HCT116 (cell line): ENCODE data around the gene PLAC8. TPM values are rescaled to one million over a fixed set of nuclear protein-coding genes. Genes with fewer than 3 reads are reported as not detected.

ENCODE experiments used
- ATAC-seq: fragments of 200-7000 bp; cut with Tn5 transposase; 2 replicates; pipeline ENCODE4 v1.9.1; 2020; ENCODE audit warnings: mild to moderate bottlenecking, moderate library complexity
- BruUV-seq: library from RNA; stranded (reverse); fragments of 400-500 nt; replicated peaks from 2 replicates; lab custom pipeline; 2021; lab: Mats Ljungman, UMichigan
- CTCF ChIA-PET: fragments of 300-600 bp; sonication (Branson Sonifier 250); formaldehyde crosslinking; loops from one replicate; lab custom pipeline; 2021; ENCODE audit warnings: antibody characterized with exemption; lab: Charles Lee
- POLR2A ChIA-PET: fragments of 300-600, 350-600 bp; sonication (Branson Sonifier 250); formaldehyde crosslinking; loops from one replicate; lab custom pipeline; 2021; ENCODE audit warnings: antibody characterized with exemption; lab: Charles Lee
- RAD21 ChIA-PET, 2 experiments: fragments of 300-600 bp; sonication (Branson Sonifier 250); formaldehyde crosslinking; loops; one replicate each; lab custom pipeline; 2023; ENCODE audit warnings: low total read pairs in 2 of 2; ENCODE audit not compliant: uncharacterized antibody in 2 of 2, unreplicated experiment in 2 of 2, low non-redundant PET in 1 of 2; lab: Charles Lee
- DNase-seq: peaks from one replicate; pipeline ENCODE4 v3.0.0-alpha.2; 2010; ENCODE audit warnings: low read depth, low spot score
- H2AFZ ChIP-seq: fragments of 200-600 bp; shearing (Covaris generic), sonication (generic); 2 replicates; pipeline ENCODE4 v1.6.1; 2017; ENCODE audit warnings: low read depth, mixed run types, mixed read lengths, antibody characterized with exemption, low read length; ENCODE audit not compliant: poor library complexity, severe bottlenecking
- H3K27ac ChIP-seq: 2 replicates; pipeline ENCODE4 v1.5.1; 2012; ENCODE audit warnings: low read depth, low read length
- H3K27me3 ChIP-seq: fragments of 200-600 bp; sonication (generic); 2 replicates; pipeline ENCODE4 v1.6.1; 2016; ENCODE audit warnings: mixed run types, low read length, mixed read lengths; ENCODE audit not compliant: insufficient read depth
- H3K36me3 ChIP-seq, 2 experiments: fragments of 200-500 bp in 1 of 2; fragments of 200-600 bp in 1 of 2; sonication (Bioruptor generic) in 1 of 2; sonication (generic) in 1 of 2; 2 replicates each; pipeline versions ENCODE4 v1.5.1 to v1.6.1; 2014 to 2016; ENCODE audit warnings: low read length in 2 of 2, inconsistent platforms in 1 of 2, mixed read lengths in 1 of 2, mixed run types in 1 of 2; ENCODE audit not compliant: insufficient read depth in 2 of 2, control insufficient read depth in 1 of 2
- H3K4me1 ChIP-seq, 2 experiments: fragments of 200-600 bp in 1 of 2; sonication (generic) in 1 of 2; 2 replicates each; pipeline versions ENCODE4 v1.5.1 to v1.6.1; 2012 to 2017; ENCODE audit warnings: low read length in 2 of 2, inconsistent platforms in 1 of 2, mild to moderate bottlenecking in 1 of 2, mixed read lengths in 1 of 2, mixed run types in 1 of 2, moderate library complexity in 1 of 2; ENCODE audit not compliant: insufficient read depth in 2 of 2, control insufficient read depth in 1 of 2
- H3K4me2 ChIP-seq: fragments of 200-600 bp; sonication (generic); 2 replicates; pipeline ENCODE4 v1.6.1; 2017; ENCODE audit warnings: mixed run types, low read length, mixed read lengths
- H3K4me3 ChIP-seq, 2 experiments: fragments of 200-600 bp in 1 of 2; sonication (generic) in 1 of 2; replicated peaks in 1 of 2; 2 replicates each; pipeline ENCODE4 v1.5.1; 2011 to 2016; ENCODE audit warnings: low read length in 2 of 2, control low read depth in 1 of 2, low read depth in 1 of 2, mild to moderate bottlenecking in 1 of 2, mixed read lengths in 1 of 2, mixed run types in 1 of 2
- H3K79me2 ChIP-seq: fragments of 200-600 bp; sonication (generic); 2 replicates; pipeline ENCODE4 v1.6.1; 2017; ENCODE audit warnings: mild to moderate bottlenecking, mixed run types, low read length, moderate library complexity, mixed read lengths; ENCODE audit not compliant: insufficient read depth
- H3K9ac ChIP-seq: fragments of 200-600 bp; sonication (generic); 2 replicates; pipeline ENCODE4 v1.6.1; 2016; ENCODE audit warnings: low read length, mixed read lengths
- H3K9me2 ChIP-seq: fragments of 200-600 bp; sonication (generic), shearing (Covaris generic); 2 replicates; pipeline ENCODE4 v1.6.1; 2017; ENCODE audit warnings: mixed run types, mild to moderate bottlenecking, moderate library complexity; ENCODE audit not compliant: insufficient read depth
- H3K9me3 ChIP-seq, 2 experiments: fragments of 200-500 bp in 1 of 2; fragments of 200-600 bp in 1 of 2; sonication (Bioruptor generic) in 1 of 2; sonication (generic) in 1 of 2; 2 replicates each; pipeline ENCODE4 v1.6.1; 2014 to 2017; ENCODE audit warnings: low read length in 2 of 2, mixed read lengths in 2 of 2, inconsistent platforms in 1 of 2, low read depth in 1 of 2, mild to moderate bottlenecking in 1 of 2, mixed run types in 1 of 2, moderate library complexity in 1 of 2; ENCODE audit not compliant: control insufficient read depth in 1 of 2, insufficient read depth in 1 of 2
- H4K20me1 ChIP-seq: fragments of 200-600 bp; sonication (generic), shearing (Covaris generic); 2 replicates; pipeline ENCODE4 v1.6.1; 2017; ENCODE audit warnings: mixed run types, mild to moderate bottlenecking, moderate library complexity; ENCODE audit not compliant: insufficient read depth
- CEBPB ChIP-seq: IDR thresholded peaks from 2 replicates; pipeline ENCODE4 v1.6.1; 2012; ENCODE audit warnings: low read depth
- CTCF ChIP-seq, 3 experiments: fragments of 200-600 bp in 1 of 3; sonication (generic) in 1 of 3; IDR thresholded peaks in 2 of 3; conservative IDR thresholded peaks in 1 of 3; 2 replicates each; pipeline ENCODE4 v1.5.1; 2012 to 2017; ENCODE audit warnings: low read depth in 2 of 3, low read length in 2 of 3, antibody characterized with exemption in 1 of 3, borderline replicate concordance in 1 of 3, control low read depth in 1 of 3, mild to moderate bottlenecking in 1 of 3, mixed read lengths in 1 of 3, mixed run types in 1 of 3, moderate library complexity in 1 of 3; ENCODE audit not compliant: insufficient read depth in 1 of 3
- ELF1 ChIP-seq: IDR thresholded peaks from 2 replicates; pipeline ENCODE4 v1.6.1; 2012; ENCODE audit warnings: low read depth, borderline replicate concordance
- MAX ChIP-seq: IDR thresholded peaks from 2 replicates; pipeline ENCODE4 v1.6.1; 2012
- POLR2A ChIP-seq: IDR thresholded peaks from 2 replicates; pipeline ENCODE4 v1.7.0; 2011; ENCODE audit warnings: borderline replicate concordance; ENCODE audit not compliant: insufficient read depth, insufficient read length; ENCODE audit errors: extremely low read depth
- POLR2AphosphoS5 ChIP-seq: IDR thresholded peaks from 2 replicates; pipeline ENCODE4 v1.6.1; 2011; ENCODE audit warnings: mild to moderate bottlenecking, low read depth, low read length, moderate library complexity
- ZFX ChIP-seq: fragments of 450-650 bp; IDR thresholded peaks from 2 replicates; pipeline ENCODE4 v1.6.1; 2017
- ZNF274 ChIP-seq: fragments of 200-500 bp; sonication (Bioruptor generic); IDR thresholded peaks from 2 replicates; pipeline ENCODE4 v1.6.1; 2014; ENCODE audit warnings: mild to moderate bottlenecking, low read depth, low read length, inconsistent platforms
- intact Hi-C: fragments of 100-400 bp; cut with micrococcal nuclease; formaldehyde crosslinking; loops from 2 replicates; pipeline ENCODE4 v1.10.0; 2022
- total RNA-seq: library from RNA; stranded (reverse); gene quantifications from one replicate; pipeline ENCODE4 v1.2.1, GENCODE V29; 2021; ENCODE audit not compliant: unreplicated experiment

PLAC8 gene
- total RNA-seq, 1 experiment from 2014 or later: 0.61 TPM

- no TSS peak for BruUV-seq
- no peaks in the 10 kb centered on the region for H4K20me1 ChIP-seq
- no peak overlapping the region for H3K9ac ChIP-seq
- H3K4me3 ChIP-seq: no peak overlapping the region
- H3K9me2 ChIP-seq: no peaks in the 10 kb centered on the region
- no peak for ATAC-seq
- ChIA-PET CTCF (no interaction called here), RAD21 (no interaction called here), POLR2A (no interaction called here)
- TF ChIP-seq ZFX (no peak), ELF1 (no peak), CEBPB (no peak), CTCF (IDR thresholded peaks at IDR 0.05 in 2 of 3, conservative IDR thresholded peaks at IDR 0.05 in 1 of 3; ENCODE audit: borderline replicate concordance in 1 of 3, insufficient read depth in 1 of 3, low read depth in 2 of 3, low read length in 2 of 3) (no peak), POLR2A (no peak), MAX (no peak), POLR2AphosphoS5 (no peak), ZNF274 (no peak)
- peaks cover 1 to 4% of the 10 kb centered on the region in 2 experiments; a peak in 1 of 4 replicates for H3K36me3 ChIP-seq
- H3K27ac ChIP-seq: no peak overlapping the region
- no peaks in the 10 kb centered on the region for H3K79me2 ChIP-seq
- H2AFZ ChIP-seq: no peak overlapping the region
- DNase-seq: no peak
- peaks cover 12 to 34% of the 10 kb centered on the region in 2 experiments; a peak in 3 of 4 replicates for H3K4me1 ChIP-seq
- intact Hi-C loops: no loop called here
- no peak overlapping the region for H3K4me2 ChIP-seq
- H3K27me3 ChIP-seq: no peaks in the 10 kb centered on the region
- H3K9me3 ChIP-seq: no peaks in the 10 kb centered on the region
Observed at GRCh38 chr4:83071116-83071515, 43.4 kb downstream of the PLAC8 start.
